WERI-Rb-1 (cell line): ENCODE data around the gene USP13.
A peak's percentile ranks its signal among the peaks of the same experiment; 100 is the strongest.

Experiments used
- DNase-seq: peaks from one replicate; pipeline ENCODE4 v3.0.0-alpha.2; 2020
- H3K27ac ChIP-seq: fragments of 250-450 bp; sonication (Bioruptor Pico); 2 replicates; pipeline ENCODE4 v1.5.1; 2020; ENCODE audit warnings: mild to moderate bottlenecking, moderate library complexity
- H3K27me3 ChIP-seq: fragments of 250-450 bp; sonication (Bioruptor Pico); 2 replicates; pipeline ENCODE4 v1.5.1; 2021; ENCODE audit warnings: mild to moderate bottlenecking, low read depth, moderate library complexity; ENCODE audit not compliant: insufficient read depth, severe bottlenecking
- H3K36me3 ChIP-seq: fragments of 250-450 bp; sonication (Bioruptor Pico); 2 replicates; pipeline ENCODE4 v1.5.1; 2020; ENCODE audit warnings: mild to moderate bottlenecking, moderate library complexity
- H3K4me3 ChIP-seq: 2 replicates; pipeline ENCODE4 v1.5.1; 2011; ENCODE audit warnings: low read depth, mild to moderate bottlenecking, control low read depth, low read length
- H3K9me3 ChIP-seq: fragments of 250-450 bp; sonication (Bioruptor Pico); 2 replicates; pipeline ENCODE4 v1.5.1; 2021; ENCODE audit warnings: mild to moderate bottlenecking, moderate library complexity; ENCODE audit not compliant: severe bottlenecking
- TF ChIP-seq, protein P1 (sequence below): IDR thresholded peaks from 2 replicates; pipeline ENCODE4 v1.5.1; 2011; ENCODE audit warnings: low read depth, mild to moderate bottlenecking, control low read depth, inconsistent platforms, low read length

The USP13 gene

GRCh38 chr3:179732661-179733348 is 80.0 kb downstream of the USP13 start:
- Histone ChIP-seq H3K27ac (no peak overlapping the region), H3K9me3 (no peaks in the 10 kb centered on the region), H3K27me3 (no peaks in the 10 kb centered on the region), H3K36me3 (peaks cover 37% of the 10 kb centered on the region), H3K4me3 (no peak overlapping the region)
- peak; percentile 14 for DNase-seq
- TF ChIP-seq, protein P1, sequence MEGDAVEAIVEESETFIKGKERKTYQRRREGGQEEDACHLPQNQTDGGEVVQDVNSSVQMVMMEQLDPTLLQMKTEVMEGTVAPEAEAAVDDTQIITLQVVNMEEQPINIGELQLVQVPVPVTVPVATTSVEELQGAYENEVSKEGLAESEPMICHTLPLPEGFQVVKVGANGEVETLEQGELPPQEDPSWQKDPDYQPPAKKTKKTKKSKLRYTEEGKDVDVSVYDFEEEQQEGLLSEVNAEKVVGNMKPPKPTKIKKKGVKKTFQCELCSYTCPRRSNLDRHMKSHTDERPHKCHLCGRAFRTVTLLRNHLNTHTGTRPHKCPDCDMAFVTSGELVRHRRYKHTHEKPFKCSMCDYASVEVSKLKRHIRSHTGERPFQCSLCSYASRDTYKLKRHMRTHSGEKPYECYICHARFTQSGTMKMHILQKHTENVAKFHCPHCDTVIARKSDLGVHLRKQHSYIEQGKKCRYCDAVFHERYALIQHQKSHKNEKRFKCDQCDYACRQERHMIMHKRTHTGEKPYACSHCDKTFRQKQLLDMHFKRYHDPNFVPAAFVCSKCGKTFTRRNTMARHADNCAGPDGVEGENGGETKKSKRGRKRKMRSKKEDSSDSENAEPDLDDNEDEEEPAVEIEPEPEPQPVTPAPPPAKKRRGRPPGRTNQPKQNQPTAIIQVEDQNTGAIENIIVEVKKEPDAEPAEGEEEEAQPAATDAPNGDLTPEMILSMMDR, result no peak

- no peak overlapping the region for H3K4me3 ChIP-seq
- peaks cover 37% of the 10 kb centered on the region for H3K36me3 ChIP-seq
- H3K27ac ChIP-seq, result no peak overlapping the region
- TF ChIP-seq, protein P1, result no peak
- DNase-seq, result no peak
- H3K9me3 ChIP-seq, result no peaks in the 10 kb centered on the region
- H3K27me3 ChIP-seq, result no peaks in the 10 kb centered on the region
Measured at GRCh38 chr3:179733797-179734196, 81.0 kb downstream of the USP13 start.

GRCh38 chr3:179734497-179735281 is 81.8 kb downstream of the USP13 start:
- no peaks in the 10 kb centered on the region for H3K27me3 ChIP-seq
- no peaks in the 10 kb centered on the region for H3K9me3 ChIP-seq
- TF ChIP-seq, protein P1, result no peak
- no peak overlapping the region for H3K4me3 ChIP-seq
- peaks cover 37% of the 10 kb centered on the region for H3K36me3 ChIP-seq
- no peak for DNase-seq
- H3K27ac ChIP-seq, result no peak overlapping the region

DNA sequence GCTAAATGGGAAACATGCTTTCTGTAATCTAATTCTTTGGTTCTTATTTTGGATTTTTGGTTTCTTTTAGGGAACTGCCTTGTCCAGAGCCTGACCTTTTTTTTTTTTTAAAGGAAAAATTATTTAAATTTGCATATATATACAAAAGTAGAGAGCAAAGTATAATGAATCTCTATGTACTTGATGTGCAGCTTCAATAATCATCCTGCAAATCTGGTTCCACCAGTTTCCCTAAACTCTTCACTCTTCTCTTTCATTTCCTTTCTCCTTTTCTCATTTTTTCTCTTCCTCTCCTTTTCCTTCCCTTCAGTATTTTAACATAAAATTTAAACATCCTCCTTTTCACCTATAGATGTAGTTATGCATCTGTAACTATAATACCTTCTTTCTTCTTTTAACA is 82.5 kb downstream of the USP13 start:
- Histone ChIP-seq H3K27ac (no peak overlapping the region), H3K4me3 (no peak overlapping the region), H3K9me3 (no peaks in the 10 kb centered on the region), H3K27me3 (no peaks in the 10 kb centered on the region), H3K36me3 (peaks cover 39% of the 10 kb centered on the region)
- TF ChIP-seq, protein P1, result no peak
- DNase-seq, result no peak

DNA sequence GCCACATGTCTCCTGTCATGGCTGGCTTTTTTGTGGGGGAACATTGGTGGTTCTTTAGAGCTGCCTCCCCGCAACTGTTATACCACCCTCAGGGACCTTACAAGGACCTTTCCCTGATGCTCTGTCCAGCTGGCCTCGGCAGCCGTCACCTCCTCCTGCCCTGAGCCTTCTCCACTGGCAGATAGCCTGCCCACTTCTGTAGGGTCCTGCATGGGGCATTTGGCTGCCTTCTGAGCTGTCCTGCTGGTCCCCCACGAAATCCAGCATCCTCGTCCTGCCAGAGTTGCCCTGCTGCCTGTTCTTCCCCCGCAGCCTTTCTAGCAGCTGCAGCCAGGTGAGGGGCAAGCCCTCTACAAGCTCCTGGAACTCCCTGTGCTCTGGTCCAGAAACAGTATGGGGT is 86.2 kb downstream of the USP13 start:
- Histone ChIP-seq H3K36me3 (peaks cover 24% of the 10 kb centered on the region), H3K9me3 (no peaks in the 10 kb centered on the region), H3K27ac (no peak overlapping the region), H3K27me3 (no peaks in the 10 kb centered on the region), H3K4me3 (no peak overlapping the region)
- TF ChIP-seq, protein P1, result no peak
- DNase-seq, result no peak
